HepG2 (cell line): ENCODE measurements around the gene RIC3. TPM values are rescaled to one million over a fixed set of nuclear protein-coding genes. Genes with fewer than 3 reads are reported as not detected.

ENCODE experiments used
- ATAC-seq: fragments of 200-7000 bp; cut with Tn5 transposase; 3 replicates; pipeline ENCODE4 v1.9.1; 2020; ENCODE audit warnings: mild to moderate bottlenecking, moderate library complexity
- BruUV-seq: library from RNA; stranded (reverse); fragments of 400-500 nt; replicated peaks from 2 replicates; lab custom pipeline; 2021; lab: Mats Ljungman, UMichigan
- CTCF ChIA-PET: fragments of 300-600 bp; formaldehyde crosslinking; extraction: SDS; loops from one replicate; lab custom pipeline; 2021; ENCODE audit warnings: low total read pairs, inconsistent platforms, low intra/inter-chr PET ratio; lab: Yijun Ruan, JAX
- POLR2A ChIA-PET: fragments of 350-600 bp; sonication (Branson Sonifier 250); formaldehyde crosslinking; loops from one replicate; lab custom pipeline; 2020; ENCODE audit warnings: antibody characterized with exemption, inconsistent platforms; lab: Yijun Ruan, JAX
- DNase-seq: peaks from one replicate; pipeline ENCODE4 v3.0.0-alpha.2; 2015; ENCODE audit warnings: low spot score
- FAIRE-seq: peaks from 3 replicates; lab custom pipeline; 2011; peaks lifted over from hg19 to GRCh38; lab: Jason Lieb, UNC
- H2AFZ ChIP-seq: one replicate; pipeline ENCODE4 v1.6.1; 2011; ENCODE audit warnings: low read length, inconsistent platforms
- H3K27ac ChIP-seq: fragments of 300-600 bp; 3 replicates; pipeline ENCODE4 v1.8.0; 2011; ENCODE audit warnings: mixed run types, mild to moderate bottlenecking, mixed read lengths, low read length, inconsistent platforms; ENCODE audit not compliant: insufficient read depth; ENCODE audit errors: extremely low read length
- H3K27me3 ChIP-seq, 2 experiments: fragments of 200-600 bp in 1 of 2; 2 replicates in 1 of 2; 3 replicates in 1 of 2; pipeline versions ENCODE4 v1.6.0 to v1.8.0; 2011; ENCODE audit warnings: low read length in 2 of 2, mild to moderate bottlenecking in 2 of 2, moderate library complexity in 2 of 2, inconsistent platforms in 1 of 2; ENCODE audit not compliant: insufficient read depth in 2 of 2, control insufficient read depth in 1 of 2
- H3K36me3 ChIP-seq, 2 experiments: fragments of 200-600 bp in 1 of 2; replicated peaks in 1 of 2; 2 replicates in 1 of 2; 3 replicates in 1 of 2; pipeline versions ENCODE4 v1.5.1 to v1.8.0; 2011; ENCODE audit warnings: low read length in 2 of 2, inconsistent platforms in 1 of 2; ENCODE audit not compliant: insufficient read depth in 2 of 2, control insufficient read depth in 1 of 2
- H3K4me1 ChIP-seq: 2 replicates; pipeline ENCODE4 v1.5.1; 2012; ENCODE audit warnings: low read length, inconsistent platforms; ENCODE audit not compliant: insufficient read depth
- H3K4me2 ChIP-seq: 2 replicates; pipeline ENCODE4 v1.6.0; 2011; ENCODE audit warnings: low read depth, low read length, inconsistent platforms
- H3K4me3 ChIP-seq, 3 experiments: fragments of 200-600 bp in 1 of 3; sonication (generic), shearing (Covaris generic) in 1 of 3; replicated peaks in 1 of 3; 2 replicates each; pipeline ENCODE4 v1.5.1; 2011 to 2016; ENCODE audit warnings: low read length in 3 of 3, inconsistent platforms in 2 of 3, low read depth in 2 of 3, mild to moderate bottlenecking in 2 of 3, control low read depth in 1 of 3, mixed read lengths in 1 of 3; ENCODE audit not compliant: insufficient read depth in 1 of 3
- H3K79me2 ChIP-seq: one replicate; pipeline ENCODE4 v1.6.1; 2011; ENCODE audit warnings: low read length, inconsistent platforms; ENCODE audit not compliant: insufficient read depth
- H3K9ac ChIP-seq: 2 replicates; pipeline ENCODE4 v1.6.0; 2011; ENCODE audit warnings: mild to moderate bottlenecking, low read depth, low read length, inconsistent platforms; ENCODE audit not compliant: insufficient read depth
- H3K9me3 ChIP-seq: 2 replicates; pipeline ENCODE4 v1.5.1; 2012; ENCODE audit warnings: mild to moderate bottlenecking, low read length
- H4K20me1 ChIP-seq: 2 replicates; pipeline ENCODE4 v1.6.0; 2011; ENCODE audit warnings: inconsistent platforms, mild to moderate bottlenecking, low read length, moderate library complexity; ENCODE audit not compliant: insufficient read depth
- CBFB ChIP-seq: sonication (generic); formaldehyde crosslinking; IDR thresholded peaks from 2 replicates; pipeline ENCODE4 v1.4.0; 2020; ENCODE audit warnings: missing genetic modification reagents
- MAZ ChIP-seq, 2 experiments: sonication (generic) in 1 of 2; formaldehyde crosslinking in 1 of 2; IDR thresholded peaks; 2 replicates each; pipeline versions ENCODE4 v1.5.0 to v1.6.1; 2012 to 2020; ENCODE audit warnings: low read depth in 2 of 2, mild to moderate bottlenecking in 2 of 2, borderline replicate concordance in 1 of 2, improper control_type of control experiment in 1 of 2, low read length in 1 of 2, missing genetic modification reagents in 1 of 2, moderate library complexity in 1 of 2
- MEIS2 ChIP-seq: sonication (generic); formaldehyde crosslinking; IDR thresholded peaks from 2 replicates; pipeline ENCODE4 v1.9.0; 2021; ENCODE audit warnings: mild to moderate bottlenecking, missing genetic modification reagents
- NCOA2 ChIP-seq: sonication (generic); formaldehyde crosslinking; IDR thresholded peaks from 2 replicates; pipeline ENCODE4 v1.8.0; 2022; ENCODE audit warnings: inconsistent platforms
- TGIF2 ChIP-seq: IDR thresholded peaks from 2 replicates; pipeline ENCODE4 v1.6.1; 2016; ENCODE audit warnings: control low read depth, missing compliant biosample characterization
- ZNF451 ChIP-seq: sonication (generic); formaldehyde crosslinking; IDR thresholded peaks from 2 replicates; pipeline ENCODE4 v1.5.0; 2020; ENCODE audit warnings: mild to moderate bottlenecking, missing genetic modification reagents
- ZNF737 ChIP-seq: sonication (generic); formaldehyde crosslinking; IDR thresholded peaks from 2 replicates; pipeline ENCODE4 v1.5.0; 2020; ENCODE audit warnings: missing genetic modification reagents, mild to moderate bottlenecking, borderline replicate concordance
- ZNF839 ChIP-seq: sonication (generic); formaldehyde crosslinking; IDR thresholded peaks from 2 replicates; pipeline ENCODE4 v1.4.0; 2020; ENCODE audit warnings: missing genetic modification reagents, mild to moderate bottlenecking, borderline replicate concordance
- in situ Hi-C: cut with HindIII; loops from 2 replicates; pipeline ENCODE4 v1.10.0; 2017; ENCODE audit warnings: low pct_unique_long_range_greater_than_20kb; ENCODE audit not compliant: extremely low pct_ligation_motif_present
- intact Hi-C: fragments of 100-400 bp; cut with micrococcal nuclease; formaldehyde crosslinking; loops from one replicate; pipeline ENCODE4 v1.10.0; 2022; ENCODE audit not compliant: unreplicated experiment
- polyA plus RNA-seq, 8 experiments: library from polyadenylated mRNA; depleted of rRNA in 3 of 8; stranded (reverse) in 7 of 8; unstranded in 1 of 8; fragments of >200 nt; fragmentation: Illumina TruSeq in 4 of 8; extraction: Trizol in 4 of 8; gene quantifications; 2 replicates each; pipeline versions ENCODE4 v1.2.1 to v1.2.3, GENCODE V29; 2011 to 2016; ENCODE audit warnings: low read depth in 4 of 8, missing spikeins in 1 of 8, mixed read lengths in 1 of 8; ENCODE audit not compliant: insufficient read depth in 1 of 8
- total RNA-seq, 5 experiments: library from RNA; depleted of rRNA; stranded (reverse); fragments of >200 nt; fragmentation: Illumina TruSeq; extraction: Trizol; gene quantifications; 2 replicates each; pipeline ENCODE4 v1.2.3, GENCODE V29; 2016; ENCODE audit warnings: low read depth in 1 of 5
- TF ChIP-seq, protein P1 (sequence below): sonication (generic); formaldehyde crosslinking; IDR thresholded peaks from 2 replicates; pipeline ENCODE4 v1.8.0; 2022; ENCODE audit warnings: mild to moderate bottlenecking, missing genetic modification reagents; ENCODE audit not compliant: insufficient replicate concordance
- TF ChIP-seq, protein P2 (sequence below): sonication (generic); formaldehyde crosslinking; conservative IDR thresholded peaks from 2 replicates; pipeline ENCODE4 v1.5.0; 2020; ENCODE audit warnings: missing genetic modification reagents
- TF ChIP-seq, protein P3 (sequence below): sonication (generic); formaldehyde crosslinking; IDR thresholded peaks from 2 replicates; pipeline ENCODE4 v1.5.0; 2020; ENCODE audit warnings: missing genetic modification reagents
- TF ChIP-seq, protein P4 (sequence below): sonication (generic); formaldehyde crosslinking; IDR thresholded peaks from 2 replicates; pipeline ENCODE4 v1.9.0; 2021; ENCODE audit warnings: mild to moderate bottlenecking, missing genetic modification reagents

RIC3 gene
- total and polyA plus RNA-seq, 2 of the 13 experiments (the other 11 are each of a cell fraction or from before 2014, with no cell fraction given), result not detected

DNA sequence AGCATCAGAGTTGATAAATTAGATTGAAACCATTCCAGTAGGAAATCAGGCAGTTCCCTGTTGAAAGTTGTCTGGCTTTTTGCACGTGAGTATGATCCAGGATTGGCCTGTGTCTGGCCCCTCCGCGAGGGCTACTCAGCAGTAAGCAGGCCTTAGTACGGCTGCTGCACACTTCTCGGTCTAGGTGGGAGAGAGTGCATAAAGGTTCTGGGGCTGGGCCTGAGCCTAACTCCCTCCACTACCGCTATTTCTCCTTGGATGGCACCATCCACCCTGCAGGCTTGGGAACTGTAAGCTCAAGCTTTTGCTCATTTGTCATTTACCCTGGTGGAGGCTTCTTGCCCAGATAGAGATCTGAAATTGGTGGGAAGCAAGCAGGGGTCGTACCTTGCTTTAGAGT is 65.9 kb downstream of the RIC3 start (continued):
- TF ChIP-seq ZNF451 (CRISPR knock-in tag) (no peak), MAZ (IDR thresholded peaks at IDR 0.05; ENCODE audit: borderline replicate concordance, low read depth, low read length) (no peak), MAZ (CRISPR knock-in tag; IDR thresholded peaks at IDR 0.05; ENCODE audit: low read depth) (no peak)

DNA sequence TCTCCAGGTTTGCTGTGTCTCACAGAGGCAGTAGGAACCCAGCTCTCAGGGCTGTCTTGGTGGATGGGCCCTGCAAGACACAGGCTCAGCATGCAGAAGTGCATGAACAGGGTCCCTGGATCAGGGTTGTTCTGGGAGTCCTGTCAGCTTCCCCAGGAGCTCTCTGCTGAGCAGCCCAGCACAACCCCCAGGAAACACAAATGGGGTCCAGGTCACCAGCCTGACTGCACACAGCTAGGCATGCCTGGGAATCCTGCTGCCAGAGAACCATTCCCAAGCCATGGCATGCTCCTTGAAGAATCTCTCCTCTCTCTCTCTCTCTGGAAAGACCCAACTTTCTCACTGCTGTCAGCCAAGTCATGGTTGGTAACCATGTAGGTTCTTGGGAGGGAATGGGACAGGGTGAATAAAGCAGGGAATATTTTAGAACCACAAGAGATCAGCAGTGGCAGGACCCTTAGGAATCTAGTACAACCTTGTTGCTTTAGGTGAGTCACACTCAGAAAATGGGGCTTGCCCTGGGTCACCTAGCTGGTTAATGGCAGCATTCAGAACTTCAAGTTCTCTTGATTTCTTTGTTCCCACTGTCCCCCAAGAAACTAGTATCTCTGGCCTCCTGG is 66.4 kb downstream of the RIC3 start:
- no TSS peak for BruUV-seq
- in situ Hi-C loops (no loop called here), intact Hi-C loops (no loop called here)
- H3K27ac ChIP-seq, result no peak overlapping the region
- no peak for FAIRE-seq
- H3K9me3 ChIP-seq, result no peaks in the 10 kb centered on the region
- no peak for DNase-seq
- H2AFZ ChIP-seq, result no peak overlapping the region
- H3K36me3 ChIP-seq, result peaks cover 0 to 8% of the 10 kb centered on the region in 2 experiments; a peak in 2 of 5 replicates
- no peaks in the 10 kb centered on the region for H4K20me1 ChIP-seq
- ChIA-PET POLR2A (no interaction called here), CTCF (no interaction called here)
- no peaks in the 10 kb centered on the region for H3K79me2 ChIP-seq
- no peak for ATAC-seq
- H3K4me1 ChIP-seq, result no peaks in the 10 kb centered on the region
- no peaks in the 10 kb centered on the region for H3K27me3 ChIP-seq
- H3K4me2 ChIP-seq, result no peak overlapping the region
- no peak overlapping the region for H3K4me3 ChIP-seq
- H3K9ac ChIP-seq, result no peak overlapping the region
- TF ChIP-seq, protein P1, sequence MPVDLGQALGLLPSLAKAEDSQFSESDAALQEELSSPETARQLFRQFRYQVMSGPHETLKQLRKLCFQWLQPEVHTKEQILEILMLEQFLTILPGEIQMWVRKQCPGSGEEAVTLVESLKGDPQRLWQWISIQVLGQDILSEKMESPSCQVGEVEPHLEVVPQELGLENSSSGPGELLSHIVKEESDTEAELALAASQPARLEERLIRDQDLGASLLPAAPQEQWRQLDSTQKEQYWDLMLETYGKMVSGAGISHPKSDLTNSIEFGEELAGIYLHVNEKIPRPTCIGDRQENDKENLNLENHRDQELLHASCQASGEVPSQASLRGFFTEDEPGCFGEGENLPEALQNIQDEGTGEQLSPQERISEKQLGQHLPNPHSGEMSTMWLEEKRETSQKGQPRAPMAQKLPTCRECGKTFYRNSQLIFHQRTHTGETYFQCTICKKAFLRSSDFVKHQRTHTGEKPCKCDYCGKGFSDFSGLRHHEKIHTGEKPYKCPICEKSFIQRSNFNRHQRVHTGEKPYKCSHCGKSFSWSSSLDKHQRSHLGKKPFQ (CRISPR knock-in tag), result no peak
- no peak for TF ChIP-seq TGIF2 (CRISPR knock-in tag)
- TF ChIP-seq NCOA2 (CRISPR knock-in tag), result no peak
- TF ChIP-seq, protein P2, sequence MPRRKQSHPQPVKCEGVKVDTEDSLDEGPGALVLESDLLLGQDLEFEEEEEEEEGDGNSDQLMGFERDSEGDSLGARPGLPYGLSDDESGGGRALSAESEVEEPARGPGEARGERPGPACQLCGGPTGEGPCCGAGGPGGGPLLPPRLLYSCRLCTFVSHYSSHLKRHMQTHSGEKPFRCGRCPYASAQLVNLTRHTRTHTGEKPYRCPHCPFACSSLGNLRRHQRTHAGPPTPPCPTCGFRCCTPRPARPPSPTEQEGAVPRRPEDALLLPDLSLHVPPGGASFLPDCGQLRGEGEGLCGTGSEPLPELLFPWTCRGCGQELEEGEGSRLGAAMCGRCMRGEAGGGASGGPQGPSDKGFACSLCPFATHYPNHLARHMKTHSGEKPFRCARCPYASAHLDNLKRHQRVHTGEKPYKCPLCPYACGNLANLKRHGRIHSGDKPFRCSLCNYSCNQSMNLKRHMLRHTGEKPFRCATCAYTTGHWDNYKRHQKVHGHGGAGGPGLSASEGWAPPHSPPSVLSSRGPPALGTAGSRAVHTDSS (CRISPR knock-in tag), result no peak
- TF ChIP-seq, protein P3, sequence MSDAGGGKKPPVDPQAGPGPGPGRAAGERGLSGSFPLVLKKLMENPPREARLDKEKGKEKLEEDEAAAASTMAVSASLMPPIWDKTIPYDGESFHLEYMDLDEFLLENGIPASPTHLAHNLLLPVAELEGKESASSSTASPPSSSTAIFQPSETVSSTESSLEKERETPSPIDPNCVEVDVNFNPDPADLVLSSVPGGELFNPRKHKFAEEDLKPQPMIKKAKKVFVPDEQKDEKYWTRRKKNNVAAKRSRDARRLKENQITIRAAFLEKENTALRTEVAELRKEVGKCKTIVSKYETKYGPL, result no peak
- no peak for TF ChIP-seq ZNF839
- no peak for TF ChIP-seq MEIS2 (CRISPR knock-in tag)
- TF ChIP-seq, protein P4, sequence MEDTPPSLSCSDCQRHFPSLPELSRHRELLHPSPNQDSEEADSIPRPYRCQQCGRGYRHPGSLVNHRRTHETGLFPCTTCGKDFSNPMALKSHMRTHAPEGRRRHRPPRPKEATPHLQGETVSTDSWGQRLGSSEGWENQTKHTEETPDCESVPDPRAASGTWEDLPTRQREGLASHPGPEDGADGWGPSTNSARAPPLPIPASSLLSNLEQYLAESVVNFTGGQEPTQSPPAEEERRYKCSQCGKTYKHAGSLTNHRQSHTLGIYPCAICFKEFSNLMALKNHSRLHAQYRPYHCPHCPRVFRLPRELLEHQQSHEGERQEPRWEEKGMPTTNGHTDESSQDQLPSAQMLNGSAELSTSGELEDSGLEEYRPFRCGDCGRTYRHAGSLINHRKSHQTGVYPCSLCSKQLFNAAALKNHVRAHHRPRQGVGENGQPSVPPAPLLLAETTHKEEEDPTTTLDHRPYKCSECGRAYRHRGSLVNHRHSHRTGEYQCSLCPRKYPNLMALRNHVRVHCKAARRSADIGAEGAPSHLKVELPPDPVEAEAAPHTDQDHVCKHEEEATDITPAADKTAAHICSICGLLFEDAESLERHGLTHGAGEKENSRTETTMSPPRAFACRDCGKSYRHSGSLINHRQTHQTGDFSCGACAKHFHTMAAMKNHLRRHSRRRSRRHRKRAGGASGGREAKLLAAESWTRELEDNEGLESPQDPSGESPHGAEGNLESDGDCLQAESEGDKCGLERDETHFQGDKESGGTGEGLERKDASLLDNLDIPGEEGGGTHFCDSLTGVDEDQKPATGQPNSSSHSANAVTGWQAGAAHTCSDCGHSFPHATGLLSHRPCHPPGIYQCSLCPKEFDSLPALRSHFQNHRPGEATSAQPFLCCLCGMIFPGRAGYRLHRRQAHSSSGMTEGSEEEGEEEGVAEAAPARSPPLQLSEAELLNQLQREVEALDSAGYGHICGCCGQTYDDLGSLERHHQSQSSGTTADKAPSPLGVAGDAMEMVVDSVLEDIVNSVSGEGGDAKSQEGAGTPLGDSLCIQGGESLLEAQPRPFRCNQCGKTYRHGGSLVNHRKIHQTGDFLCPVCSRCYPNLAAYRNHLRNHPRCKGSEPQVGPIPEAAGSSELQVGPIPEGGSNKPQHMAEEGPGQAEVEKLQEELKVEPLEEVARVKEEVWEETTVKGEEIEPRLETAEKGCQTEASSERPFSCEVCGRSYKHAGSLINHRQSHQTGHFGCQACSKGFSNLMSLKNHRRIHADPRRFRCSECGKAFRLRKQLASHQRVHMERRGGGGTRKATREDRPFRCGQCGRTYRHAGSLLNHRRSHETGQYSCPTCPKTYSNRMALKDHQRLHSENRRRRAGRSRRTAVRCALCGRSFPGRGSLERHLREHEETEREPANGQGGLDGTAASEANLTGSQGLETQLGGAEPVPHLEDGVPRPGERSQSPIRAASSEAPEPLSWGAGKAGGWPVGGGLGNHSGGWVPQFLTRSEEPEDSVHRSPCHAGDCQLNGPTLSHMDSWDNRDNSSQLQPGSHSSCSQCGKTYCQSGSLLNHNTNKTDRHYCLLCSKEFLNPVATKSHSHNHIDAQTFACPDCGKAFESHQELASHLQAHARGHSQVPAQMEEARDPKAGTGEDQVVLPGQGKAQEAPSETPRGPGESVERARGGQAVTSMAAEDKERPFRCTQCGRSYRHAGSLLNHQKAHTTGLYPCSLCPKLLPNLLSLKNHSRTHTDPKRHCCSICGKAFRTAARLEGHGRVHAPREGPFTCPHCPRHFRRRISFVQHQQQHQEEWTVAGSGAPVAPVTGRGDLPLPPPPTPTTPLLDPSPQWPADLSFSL (CRISPR knock-in tag), result no peak
- TF ChIP-seq ZNF737 (CRISPR knock-in tag), result no peak
- no peak for TF ChIP-seq CBFB
